ENCODE data around the gene TOP1. TPM values are rescaled to one million over a fixed set of nuclear protein-coding genes. Genes with fewer than 3 reads are reported as not detected.
A peak's percentile ranks its signal among the peaks of the same experiment; 100 is the strongest.

TOP1 gene
- polyA plus RNA-seq, 1 of the 3 experiments (the other 2 are of a cell fraction): 11.9 TPM

DNA sequence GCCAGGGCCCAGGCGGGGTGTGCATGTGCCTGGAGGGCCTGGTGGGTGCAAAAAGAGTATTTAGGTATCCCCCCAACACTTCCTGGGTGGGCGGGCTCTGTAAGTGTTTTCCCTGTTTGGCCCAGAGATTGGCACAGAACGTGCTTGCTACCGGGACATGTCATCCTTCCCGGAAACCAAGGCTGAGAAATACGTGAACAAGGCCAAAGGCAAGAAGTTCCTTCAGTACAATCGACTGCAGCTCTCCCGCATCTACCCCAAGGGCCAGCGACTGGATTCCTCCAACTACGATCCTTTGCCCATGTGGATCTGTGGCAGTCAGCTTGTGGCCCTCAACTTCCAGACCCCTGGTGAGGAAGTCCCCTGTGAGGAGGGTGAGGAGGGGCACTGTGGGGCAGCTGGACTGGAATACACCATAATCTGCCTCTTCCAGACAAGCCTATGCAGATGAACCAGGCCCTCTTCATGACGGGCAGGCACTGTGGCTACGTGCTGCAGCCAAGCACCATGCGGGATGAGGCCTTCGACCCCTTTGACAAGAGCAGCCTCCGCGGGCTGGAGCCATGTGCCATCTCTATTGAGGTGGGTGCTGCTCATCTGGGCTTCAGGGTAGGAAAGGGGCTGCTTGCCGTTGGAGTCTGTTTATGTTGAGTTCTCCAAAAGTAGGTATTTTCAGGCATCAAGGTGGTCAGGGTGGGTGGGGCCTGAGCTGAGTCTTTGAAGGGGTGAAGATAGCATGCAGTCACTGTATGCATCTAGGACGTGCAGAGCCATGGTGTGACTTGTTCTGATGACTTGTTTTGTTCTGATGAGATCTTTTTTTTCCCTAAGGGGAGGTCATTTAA lies 143.9 kb downstream of the TOP1 start:
- 0 out of 4 replicates have a peak overlapping the region, but pooled peaks of 1 of the 2 experiments have one; percentile 30 for H3K4me3 ChIP-seq (ENCODE audit: low read depth in 2 of 2, low read length in 1 of 2)
- TF ChIP-seq TAF1 (IDR thresholded peaks at IDR 0.05; ENCODE audit: borderline replicate concordance, low read depth, low read length) (no peak), SIN3A (IDR thresholded peaks at IDR 0.05; ENCODE audit: borderline replicate concordance, low read depth, low read length) (no peak), ELF1 (IDR thresholded peaks at IDR 0.05) (no peak), GABPA (IDR thresholded peaks at IDR 0.05; ENCODE audit: low read depth) (no peak), FOSL2 (IDR thresholded peaks at IDR 0.05; ENCODE audit: borderline replicate concordance, low read depth) (no peak), EZH2phosphoT487 (IDR thresholded peaks at IDR 0.05; ENCODE audit: borderline replicate concordance, low read depth) (no peak), EP300 (IDR thresholded peaks at IDR 0.05; ENCODE audit: borderline replicate concordance in 1 of 2, low read depth in 1 of 2, low read length in 1 of 2) (no peak), MXI1 (IDR thresholded peaks at IDR 0.05; ENCODE audit: low read depth, low read length) (no peak)
- TF ChIP-seq, protein P1, sequence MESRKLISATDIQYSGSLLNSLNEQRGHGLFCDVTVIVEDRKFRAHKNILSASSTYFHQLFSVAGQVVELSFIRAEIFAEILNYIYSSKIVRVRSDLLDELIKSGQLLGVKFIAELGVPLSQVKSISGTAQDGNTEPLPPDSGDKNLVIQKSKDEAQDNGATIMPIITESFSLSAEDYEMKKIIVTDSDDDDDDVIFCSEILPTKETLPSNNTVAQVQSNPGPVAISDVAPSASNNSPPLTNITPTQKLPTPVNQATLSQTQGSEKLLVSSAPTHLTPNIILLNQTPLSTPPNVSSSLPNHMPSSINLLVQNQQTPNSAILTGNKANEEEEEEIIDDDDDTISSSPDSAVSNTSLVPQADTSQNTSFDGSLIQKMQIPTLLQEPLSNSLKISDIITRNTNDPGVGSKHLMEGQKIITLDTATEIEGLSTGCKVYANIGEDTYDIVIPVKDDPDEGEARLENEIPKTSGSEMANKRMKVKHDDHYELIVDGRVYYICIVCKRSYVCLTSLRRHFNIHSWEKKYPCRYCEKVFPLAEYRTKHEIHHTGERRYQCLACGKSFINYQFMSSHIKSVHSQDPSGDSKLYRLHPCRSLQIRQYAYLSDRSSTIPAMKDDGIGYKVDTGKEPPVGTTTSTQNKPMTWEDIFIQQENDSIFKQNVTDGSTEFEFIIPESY (IDR thresholded peaks at IDR 0.05; ENCODE audit: borderline replicate concordance, low read depth): no peak
- TF ChIP-seq, protein P2, sequence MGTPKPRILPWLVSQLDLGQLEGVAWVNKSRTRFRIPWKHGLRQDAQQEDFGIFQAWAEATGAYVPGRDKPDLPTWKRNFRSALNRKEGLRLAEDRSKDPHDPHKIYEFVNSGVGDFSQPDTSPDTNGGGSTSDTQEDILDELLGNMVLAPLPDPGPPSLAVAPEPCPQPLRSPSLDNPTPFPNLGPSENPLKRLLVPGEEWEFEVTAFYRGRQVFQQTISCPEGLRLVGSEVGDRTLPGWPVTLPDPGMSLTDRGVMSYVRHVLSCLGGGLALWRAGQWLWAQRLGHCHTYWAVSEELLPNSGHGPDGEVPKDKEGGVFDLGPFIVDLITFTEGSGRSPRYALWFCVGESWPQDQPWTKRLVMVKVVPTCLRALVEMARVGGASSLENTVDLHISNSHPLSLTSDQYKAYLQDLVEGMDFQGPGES (IDR thresholded peaks at IDR 0.05; ENCODE audit: low read depth, low read length): no peak
- TF ChIP-seq, protein P3, sequence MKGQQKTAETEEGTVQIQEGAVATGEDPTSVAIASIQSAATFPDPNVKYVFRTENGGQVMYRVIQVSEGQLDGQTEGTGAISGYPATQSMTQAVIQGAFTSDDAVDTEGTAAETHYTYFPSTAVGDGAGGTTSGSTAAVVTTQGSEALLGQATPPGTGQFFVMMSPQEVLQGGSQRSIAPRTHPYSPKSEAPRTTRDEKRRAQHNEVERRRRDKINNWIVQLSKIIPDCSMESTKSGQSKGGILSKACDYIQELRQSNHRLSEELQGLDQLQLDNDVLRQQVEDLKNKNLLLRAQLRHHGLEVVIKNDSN (IDR thresholded peaks at IDR 0.05; ENCODE audit: borderline replicate concordance, low read depth): no peak
- no peak overlapping the region for H2AFZ ChIP-seq (ENCODE audit: low read depth)
- WGBS (ENCODE audit: low lambda C conversion rate): 91% methylated on average over 15 of the region's 18 CpGs
- H3K27ac ChIP-seq (ENCODE audit: low read depth in 2 of 2, low read length in 1 of 2): no peak overlapping the region
- no peaks in the 10 kb centered on the region for H3K79me2 ChIP-seq (ENCODE audit: insufficient read depth)
- H3K36me3 ChIP-seq (replicated peaks in 1 of 2; ENCODE audit: control insufficient read depth in 1 of 2, insufficient read depth in 2 of 2, low read length in 1 of 2): peaks cover 34 to 87% of the 10 kb centered on the region in 2 experiments
- CTCF ChIA-PET: interaction anchor here (0.5 to 7.6 kb wide), 62 partner anchors 8 to 254 kb away, joined by 3 to 112 read pairs (median 5); partner anchors contain the start of genes LPIN3 and PLCG1
- peaks cover 5% of the 10 kb centered on the region; the same call in 1 of the 2 replicates for H4K20me1 ChIP-seq (ENCODE audit: insufficient read depth)
- peaks cover 6% of the 10 kb centered on the region for H3F3A ChIP-seq (replicated peaks; ENCODE audit: insufficient read depth)
- no peak overlapping the region for H3K9ac ChIP-seq
- H3K4me2 ChIP-seq: no peak overlapping the region
- 0 out of 4 replicates have a peak, but pooled peaks cover 0 to 4% of the 10 kb centered on the region in 2 experiments for H3K4me1 ChIP-seq (ENCODE audit: control insufficient read depth in 1 of 2, insufficient read depth in 2 of 2, low read depth in 1 of 2, low read length in 1 of 2)
- no peak for DNase-seq
- no peaks in the 10 kb centered on the region for H3K9me3 ChIP-seq
- POLR2A ChIA-PET: no interaction called here
- no peaks in the 10 kb centered on the region for H3K27me3 ChIP-seq (ENCODE audit: insufficient read depth)
- H3K9me2 ChIP-seq: no peaks in the 10 kb centered on the region
